ENCODE measurements around the gene SLC25A6.
"Not testable (repeated sequence)": the region's sequence is repeated elsewhere in the genome, so short reads cannot be mapped to it uniquely, and the experiment has no call there.

SLC25A6 gene

GRCh38 chrX:1390621-1391369 is 1.1 kb downstream of the SLC25A6 start:
- no peak for DNase-seq (ENCODE audit: low read depth in 2 of 2, low spot score in 1 of 2)

DNA sequence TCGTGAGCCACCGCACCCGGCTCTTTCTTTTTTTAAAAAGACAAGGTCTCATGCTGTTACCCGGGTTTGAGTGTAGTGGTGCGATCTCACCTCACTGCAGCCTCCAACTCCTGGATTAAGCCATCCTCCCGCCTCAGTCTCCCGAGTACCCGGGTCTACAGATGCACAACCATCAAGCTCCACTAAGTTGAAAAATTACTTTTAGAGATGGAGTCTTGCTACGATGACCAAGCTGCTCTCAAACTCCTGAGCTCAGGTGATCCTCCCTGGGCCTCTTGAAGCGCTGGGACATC is 2.0 kb downstream of the SLC25A6 start:
- DNase-seq (ENCODE audit: low read depth in 2 of 2, low spot score in 1 of 2): no peak

DNA sequence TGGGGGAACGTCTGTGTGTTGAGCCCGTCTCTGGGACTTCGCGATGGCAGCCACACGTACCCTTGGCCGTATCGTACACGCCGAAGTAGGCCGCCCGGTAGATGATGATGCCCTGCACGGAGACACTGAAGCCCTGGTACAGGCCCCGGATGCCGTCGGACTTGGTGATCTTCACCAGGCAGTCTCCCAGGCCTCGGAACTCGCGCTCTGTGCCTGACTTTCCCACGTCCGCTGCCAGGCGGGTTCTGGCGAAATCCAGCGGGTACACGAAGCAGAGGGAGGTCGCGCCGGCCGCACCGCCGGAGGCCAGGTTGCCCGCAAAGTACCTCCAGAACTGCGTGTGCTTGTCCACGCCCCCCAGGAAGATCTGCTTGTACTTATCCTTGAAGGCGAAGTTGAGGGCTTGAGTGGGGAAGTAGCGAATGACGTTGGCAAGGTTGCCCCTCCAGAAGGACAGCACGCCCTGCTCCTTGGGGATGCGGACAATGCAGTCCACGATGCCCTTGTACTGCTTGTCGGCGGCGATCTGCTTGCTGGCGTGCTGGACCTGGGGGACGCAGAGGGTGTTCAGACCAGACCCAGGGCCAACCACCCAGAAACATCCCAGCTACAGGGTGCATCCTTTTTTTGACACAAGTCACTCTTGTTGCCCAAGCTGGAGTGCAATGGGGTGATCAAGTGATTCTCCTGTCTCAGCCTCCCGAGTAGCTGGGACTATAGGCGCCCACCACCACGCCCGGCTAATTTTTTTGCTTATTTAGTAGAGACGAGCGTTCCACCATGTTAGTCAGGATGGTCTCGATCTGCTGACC is 2.5 kb downstream of the SLC25A6 start:
- DNase-seq (ENCODE audit: low read depth in 2 of 2, low spot score in 1 of 2): no peak

GRCh38 chrX:1388651-1389050 is 3.3 kb downstream of the SLC25A6 start:
- no peak for DNase-seq (ENCODE audit: low read depth in 2 of 2, low spot score in 1 of 2)

DNA sequence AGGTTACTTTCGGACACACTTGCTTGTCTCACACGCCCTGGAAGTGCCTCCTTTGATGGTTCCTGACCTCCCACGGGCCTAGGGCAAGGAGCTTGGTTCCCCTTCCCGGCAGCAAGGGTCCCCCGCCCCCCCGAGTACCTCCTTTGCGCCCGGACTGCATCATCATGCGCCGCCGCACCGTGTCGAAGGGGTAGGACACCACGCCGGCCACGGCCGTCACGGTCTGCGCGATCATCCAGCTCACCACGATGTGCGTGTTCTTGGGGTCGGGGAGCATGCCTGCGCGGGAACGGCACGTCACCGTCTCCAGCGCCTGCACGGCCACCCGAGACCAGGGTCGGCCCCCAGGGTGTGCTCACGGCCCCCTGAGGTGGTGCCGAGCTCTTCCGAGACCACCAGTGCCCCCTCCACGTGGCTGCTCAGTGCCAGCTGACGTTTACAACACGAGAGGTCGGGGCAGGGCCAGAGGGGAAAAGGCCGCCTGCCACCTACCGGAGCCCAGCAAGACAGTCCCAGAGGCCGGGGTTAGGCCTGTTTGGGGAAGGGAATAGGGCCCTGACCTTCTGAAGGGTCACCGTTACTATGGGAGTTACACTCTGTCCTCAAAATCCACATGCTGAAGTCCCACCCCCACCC is 4.7 kb downstream of the SLC25A6 start:
- no peak for DNase-seq (ENCODE audit: low read depth in 2 of 2, low spot score in 1 of 2)

GRCh38 chrX:1386338-1387127 is 5.4 kb downstream of the SLC25A6 start:
- no peak for DNase-seq (ENCODE audit: low read depth in 2 of 2, low spot score in 1 of 2)

GRCh38 chrX:1385253-1386223 is 6.4 kb downstream of the SLC25A6 start:
- no peak for DNase-seq (ENCODE audit: low read depth in 2 of 2, low spot score in 1 of 2)

DNA sequence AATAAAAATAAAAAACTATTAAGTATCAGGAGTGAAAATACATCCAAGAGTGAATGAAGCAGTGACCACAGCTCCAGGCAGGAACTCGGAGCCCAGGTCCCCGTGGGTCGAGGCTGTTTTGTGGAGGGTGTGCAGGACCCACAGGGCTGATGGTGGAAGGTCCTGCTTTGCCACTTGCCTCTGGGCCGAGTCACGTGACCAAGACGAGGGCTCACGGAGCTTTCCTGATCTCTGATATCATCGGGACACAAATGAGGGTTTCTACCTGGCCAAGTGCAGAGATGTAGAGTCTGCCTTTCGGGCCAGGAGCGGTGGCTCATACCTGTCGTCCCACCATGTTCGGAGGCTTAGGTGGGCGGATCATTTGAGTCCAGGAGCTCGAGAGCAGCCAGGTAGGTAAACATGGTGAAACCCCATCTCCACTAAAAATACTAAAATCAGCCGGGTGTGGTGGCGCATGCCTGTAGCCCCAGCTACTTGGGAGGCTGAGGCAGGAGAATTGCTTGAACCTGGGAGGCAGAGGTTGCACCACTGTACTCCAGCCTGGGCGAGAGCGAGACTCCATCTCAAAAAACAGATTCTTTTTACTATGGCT is 7.2 kb downstream of the SLC25A6 start:
- DNase-seq (ENCODE audit: low read depth in 2 of 2, low spot score in 1 of 2): no peak

GRCh38 chrX:1380672-1381233 is 11.2 kb downstream of the SLC25A6 start:
- DNase-seq (ENCODE audit: low read depth in 2 of 2, low spot score in 1 of 2): no peak

GRCh38 chrX:1378306-1378759 is 13.6 kb downstream of the SLC25A6 start:
- DNase-seq (ENCODE audit: low read depth in 2 of 2, low spot score in 1 of 2): no peak

DNA sequence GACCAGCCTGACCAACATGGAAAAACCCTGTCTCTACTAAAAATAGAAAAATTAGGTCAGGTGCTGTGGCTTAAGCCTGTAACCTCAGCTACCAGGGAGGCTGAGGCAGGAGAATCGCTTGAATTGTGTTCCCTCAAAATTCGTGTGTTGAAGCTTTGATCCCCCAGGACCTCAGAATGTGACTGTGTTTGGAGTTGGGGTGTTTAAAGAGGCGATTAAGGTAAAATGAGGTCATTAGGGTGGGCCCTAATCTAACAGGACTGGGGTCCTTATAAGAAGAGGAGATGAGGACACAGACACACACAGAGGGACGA is 23.6 kb downstream of the SLC25A6 start:
- DNase-seq (ENCODE audit: low read depth in 2 of 2, low spot score in 1 of 2): no peak

DNA sequence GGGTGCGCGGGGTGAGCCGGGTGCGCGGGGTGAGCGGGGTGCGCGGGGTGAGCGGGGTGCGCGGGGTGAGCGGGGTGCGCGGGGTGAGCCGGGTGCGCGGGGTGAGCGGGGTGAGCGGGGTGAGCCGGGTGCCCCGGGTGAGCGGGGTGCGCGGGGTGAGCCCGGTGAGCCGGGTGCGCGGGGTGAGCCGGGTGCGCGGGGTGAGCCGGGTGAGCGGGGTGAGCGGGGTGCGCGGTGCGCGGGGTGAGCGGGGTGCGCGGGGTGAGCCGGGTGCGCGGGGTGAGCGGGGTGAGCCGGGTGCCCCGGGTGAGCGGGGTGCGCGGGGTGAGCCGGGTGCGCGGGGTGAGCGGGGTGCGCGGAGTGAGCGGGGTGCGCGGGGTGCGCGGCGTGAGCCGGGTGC is 25.6 kb downstream of the SLC25A6 start:
- DNase-seq (ENCODE audit: low read depth in 2 of 2, low spot score in 1 of 2): not testable (repeated sequence)

GRCh38 chrX:1361910-1362309 is 30.0 kb downstream of the SLC25A6 start:
- no peak for DNase-seq (ENCODE audit: low read depth in 2 of 2, low spot score in 1 of 2)

DNA sequence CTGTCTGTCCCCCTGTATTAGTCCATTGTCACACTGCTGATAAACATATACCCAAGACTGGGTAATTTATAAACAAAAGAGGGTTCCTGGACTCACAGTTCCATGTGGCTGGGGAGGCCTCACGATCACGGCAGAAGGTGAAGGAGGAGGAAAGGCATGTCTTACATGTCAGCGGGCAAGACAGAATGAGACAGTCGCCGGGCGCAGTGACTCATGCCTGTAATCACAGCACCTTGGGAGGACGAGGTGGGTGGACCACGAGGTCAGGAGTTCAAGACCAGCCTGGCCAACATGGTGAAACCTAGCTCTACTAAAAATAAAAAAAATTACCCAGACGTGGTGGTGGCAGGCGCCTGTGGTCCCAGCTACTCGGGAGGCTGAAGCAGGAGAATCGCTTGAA is 30.6 kb downstream of the SLC25A6 start:
- no peak for DNase-seq (ENCODE audit: low read depth in 2 of 2, low spot score in 1 of 2)

DNA sequence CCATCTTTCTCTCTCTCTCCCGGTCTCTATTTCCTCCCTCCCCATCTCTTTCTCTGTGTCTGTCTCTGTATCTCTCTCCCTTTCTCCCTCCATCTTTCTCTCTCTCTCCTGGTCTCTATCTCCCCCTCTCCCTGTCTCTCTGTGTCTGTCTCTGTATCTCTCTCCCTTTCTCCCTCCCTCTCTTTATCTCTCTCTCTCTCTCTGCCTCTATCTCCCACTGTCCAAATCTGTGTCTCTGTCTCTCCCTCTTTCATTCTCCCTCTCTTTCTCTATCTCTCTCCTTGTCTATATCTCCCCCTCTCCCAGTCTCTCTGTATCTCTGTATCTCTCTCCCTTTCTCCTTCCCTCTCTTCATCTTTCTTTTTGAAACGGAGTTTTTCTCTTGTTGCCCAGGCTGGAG is 31.7 kb downstream of the SLC25A6 start:
- DNase-seq (ENCODE audit: low read depth in 2 of 2, low spot score in 1 of 2): no peak

DNA sequence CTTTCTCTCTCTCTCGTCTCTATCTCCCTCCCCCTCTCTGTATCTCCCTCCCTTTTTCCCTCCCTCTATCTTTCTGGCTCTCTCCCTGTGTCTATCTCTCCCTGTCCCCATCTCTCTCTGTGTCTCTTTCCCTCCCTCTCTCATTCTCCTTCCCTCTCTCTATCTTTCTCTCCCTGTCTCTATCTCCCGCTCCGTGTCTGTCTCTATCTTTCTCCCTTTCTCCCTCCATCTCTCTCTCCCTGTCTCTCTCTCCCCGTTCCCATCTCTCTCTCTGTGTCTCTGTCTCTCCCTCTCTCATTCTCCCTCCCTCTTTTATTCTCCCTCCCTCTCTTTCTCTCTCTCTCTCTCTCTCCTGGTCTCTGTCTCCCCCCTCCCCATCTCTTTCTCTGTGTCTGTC is 32.4 kb downstream of the SLC25A6 start:
- DNase-seq (ENCODE audit: low read depth in 2 of 2, low spot score in 1 of 2): no peak

- DNase-seq (ENCODE audit: low read depth in 2 of 2, low spot score in 1 of 2): no peak
Observed at GRCh38 chrX:1358793-1359476, 33.0 kb downstream of the SLC25A6 start.

DNA sequence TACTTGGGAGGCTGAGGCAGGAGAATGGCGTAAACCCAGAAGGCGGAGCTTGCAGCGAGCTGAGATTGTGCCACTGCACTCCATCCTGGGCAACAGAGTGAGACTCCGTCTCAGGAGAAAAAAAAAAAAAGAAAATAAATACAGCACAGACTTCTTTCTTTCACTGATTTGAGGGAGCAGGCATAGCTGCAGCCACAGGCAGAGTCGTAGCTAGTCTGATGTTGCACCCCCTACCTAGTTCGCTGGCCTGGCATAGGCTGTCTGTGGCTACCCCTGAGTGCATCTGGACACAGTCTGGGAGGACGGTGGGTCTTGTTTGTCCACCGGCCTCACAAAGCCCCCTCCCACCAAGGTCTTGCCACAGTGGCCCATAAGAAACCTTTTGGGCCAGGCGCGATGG is 33.9 kb downstream of the SLC25A6 start:
- DNase-seq (ENCODE audit: low read depth in 2 of 2, low spot score in 1 of 2): no peak

All from stimulated activated CD8-positive, alpha-beta memory T cell treated with anti-CD3 and anti-CD28 coated beads, Interleukin-4, amount 100 ng/mL, for 1 hour (primary cell).